Suprapubic skin (tissue), 4 donors: Measurements from ENCODE around the gene MGAT3.

Experiments
- EP300 ChIP-seq: sonication (generic); formaldehyde crosslinking; IDR thresholded peaks from one replicate; pipeline ENCODE4 v1.6.1; 2017; ENCODE audit warnings: antibody characterized with exemption
- POLR2A ChIP-seq, 2 donors: fragments of 450-650 bp; IDR thresholded peaks; one replicate each; pipeline ENCODE4 v1.6.1; 2017; ENCODE audit warnings: antibody characterized with exemption in 2 of 2, mild to moderate bottlenecking in 2 of 2, moderate library complexity in 2 of 2
- POLR2AphosphoS5 ChIP-seq, 3 donors: sonication (generic); formaldehyde crosslinking; IDR thresholded peaks; one replicate each; pipeline ENCODE4 v1.6.1; 2017; ENCODE audit warnings: antibody characterized with exemption in 3 of 3
- TF ChIP-seq, protein P1 (sequence below), 2 donors: fragments of 200-600 bp in 1 of 2; fragments of 450-650 bp in 1 of 2; sonication (generic) in 1 of 2; IDR thresholded peaks; one replicate each; pipeline ENCODE4 v1.5.1; 2016 to 2019; ENCODE audit warnings: antibody characterized with exemption in 2 of 2, mild to moderate bottlenecking in 1 of 2, moderate library complexity in 1 of 2

DNA sequence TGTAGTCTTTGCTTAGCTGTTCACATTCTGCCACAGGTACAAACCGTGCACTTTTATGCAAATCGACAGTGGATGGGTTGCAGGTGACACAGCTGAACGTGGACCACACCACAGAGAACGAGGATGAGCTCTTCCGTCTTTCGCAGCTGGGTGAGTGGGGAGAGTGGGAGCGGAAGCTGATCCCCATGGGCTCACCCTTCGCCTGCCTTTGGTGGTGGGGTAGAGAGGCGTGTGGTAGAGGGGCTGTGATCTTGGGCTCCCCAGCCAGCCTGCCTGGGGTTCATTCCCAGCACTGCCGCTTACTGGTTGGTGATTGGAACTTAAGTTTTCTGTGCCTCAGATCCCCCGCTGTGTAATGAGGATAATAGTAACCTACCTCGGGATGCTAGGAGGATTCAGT, 38.1 kb upstream of the MGAT3 start:
- TF ChIP-seq, protein P1, sequence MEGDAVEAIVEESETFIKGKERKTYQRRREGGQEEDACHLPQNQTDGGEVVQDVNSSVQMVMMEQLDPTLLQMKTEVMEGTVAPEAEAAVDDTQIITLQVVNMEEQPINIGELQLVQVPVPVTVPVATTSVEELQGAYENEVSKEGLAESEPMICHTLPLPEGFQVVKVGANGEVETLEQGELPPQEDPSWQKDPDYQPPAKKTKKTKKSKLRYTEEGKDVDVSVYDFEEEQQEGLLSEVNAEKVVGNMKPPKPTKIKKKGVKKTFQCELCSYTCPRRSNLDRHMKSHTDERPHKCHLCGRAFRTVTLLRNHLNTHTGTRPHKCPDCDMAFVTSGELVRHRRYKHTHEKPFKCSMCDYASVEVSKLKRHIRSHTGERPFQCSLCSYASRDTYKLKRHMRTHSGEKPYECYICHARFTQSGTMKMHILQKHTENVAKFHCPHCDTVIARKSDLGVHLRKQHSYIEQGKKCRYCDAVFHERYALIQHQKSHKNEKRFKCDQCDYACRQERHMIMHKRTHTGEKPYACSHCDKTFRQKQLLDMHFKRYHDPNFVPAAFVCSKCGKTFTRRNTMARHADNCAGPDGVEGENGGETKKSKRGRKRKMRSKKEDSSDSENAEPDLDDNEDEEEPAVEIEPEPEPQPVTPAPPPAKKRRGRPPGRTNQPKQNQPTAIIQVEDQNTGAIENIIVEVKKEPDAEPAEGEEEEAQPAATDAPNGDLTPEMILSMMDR (IDR thresholded peaks at IDR 0.05): no peak
- TF ChIP-seq POLR2AphosphoS5 (IDR thresholded peaks at IDR 0.05) (no peak), POLR2A (IDR thresholded peaks at IDR 0.05) (no peak), EP300 (no peak)
